Adrenal gland (tissue), 5 donors: ENCODE results near the gene ESAM.

ENCODE experiments used
- POLR2A ChIP-seq, 2 donors: fragments of 450-650 bp; IDR thresholded peaks; one replicate each; pipeline ENCODE4 v1.6.1; 2017; ENCODE audit warnings: antibody characterized with exemption in 2 of 2, mild to moderate bottlenecking in 2 of 2, moderate library complexity in 1 of 2
- TF ChIP-seq, protein P1 (sequence below), 6 experiments: fragments of 450-650 bp in 4 of 6; fragments of 200-600 bp in 2 of 6; sonication (generic) in 1 of 6; IDR thresholded peaks; 1 replicate in 5 of 6; 2 replicates in 1 of 6; pipeline versions ENCODE4 v1.5.1 to v1.8.0; 2016 to 2021; ENCODE audit warnings: antibody characterized with exemption in 6 of 6, mild to moderate bottlenecking in 2 of 6, moderate library complexity in 1 of 6
- donor health status: DM: no; HTN: no; CAD: no.

DNA sequence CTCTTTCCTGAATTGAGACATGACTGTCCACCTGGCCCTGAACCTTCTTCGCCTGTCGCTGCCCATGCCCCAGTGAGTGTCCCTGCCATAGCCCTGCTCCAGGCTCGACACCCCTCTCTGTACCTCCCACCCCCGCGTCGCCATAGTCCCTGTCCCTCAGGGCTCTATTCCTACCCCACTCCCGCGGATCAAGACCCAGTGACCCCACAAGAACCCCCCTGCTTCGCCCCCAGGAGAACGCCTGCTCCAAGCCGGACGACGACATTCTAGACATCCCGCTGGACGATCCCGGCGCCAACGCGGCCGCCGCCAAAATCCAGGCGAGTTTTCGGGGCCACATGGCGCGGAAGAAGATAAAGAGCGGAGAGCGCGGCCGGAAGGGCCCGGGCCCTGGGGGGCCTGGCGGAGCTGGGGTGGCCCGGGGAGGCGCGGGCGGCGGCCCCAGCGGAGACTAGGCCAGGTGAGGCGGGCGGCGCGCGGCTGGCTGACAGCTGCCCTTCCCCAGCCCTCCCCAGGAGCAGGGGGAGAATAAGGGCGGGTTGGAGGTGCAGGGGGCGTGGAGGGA, 16.7 kb downstream of the ESAM start:
- TF ChIP-seq, protein P1, sequence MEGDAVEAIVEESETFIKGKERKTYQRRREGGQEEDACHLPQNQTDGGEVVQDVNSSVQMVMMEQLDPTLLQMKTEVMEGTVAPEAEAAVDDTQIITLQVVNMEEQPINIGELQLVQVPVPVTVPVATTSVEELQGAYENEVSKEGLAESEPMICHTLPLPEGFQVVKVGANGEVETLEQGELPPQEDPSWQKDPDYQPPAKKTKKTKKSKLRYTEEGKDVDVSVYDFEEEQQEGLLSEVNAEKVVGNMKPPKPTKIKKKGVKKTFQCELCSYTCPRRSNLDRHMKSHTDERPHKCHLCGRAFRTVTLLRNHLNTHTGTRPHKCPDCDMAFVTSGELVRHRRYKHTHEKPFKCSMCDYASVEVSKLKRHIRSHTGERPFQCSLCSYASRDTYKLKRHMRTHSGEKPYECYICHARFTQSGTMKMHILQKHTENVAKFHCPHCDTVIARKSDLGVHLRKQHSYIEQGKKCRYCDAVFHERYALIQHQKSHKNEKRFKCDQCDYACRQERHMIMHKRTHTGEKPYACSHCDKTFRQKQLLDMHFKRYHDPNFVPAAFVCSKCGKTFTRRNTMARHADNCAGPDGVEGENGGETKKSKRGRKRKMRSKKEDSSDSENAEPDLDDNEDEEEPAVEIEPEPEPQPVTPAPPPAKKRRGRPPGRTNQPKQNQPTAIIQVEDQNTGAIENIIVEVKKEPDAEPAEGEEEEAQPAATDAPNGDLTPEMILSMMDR (IDR thresholded peaks at IDR 0.05), result no peak
- no peak for TF ChIP-seq POLR2A (IDR thresholded peaks at IDR 0.05)
